Testis (tissue), 2 donors: Measurements from ENCODE around the gene LIMK2.

Experiments used
- CTCF ChIP-seq, 3 experiments: fragments of 450-650 bp in 2 of 3; fragments of 200-600 bp in 1 of 3; sonication (generic) in 1 of 3; IDR thresholded peaks; one replicate each; pipeline ENCODE4 v1.5.1; 2016 to 2019; ENCODE audit warnings: antibody characterized with exemption in 3 of 3, mild to moderate bottlenecking in 2 of 3, moderate library complexity in 1 of 3
- POLR2A ChIP-seq: fragments of 450-650 bp; IDR thresholded peaks from one replicate; pipeline ENCODE4 v1.6.1; 2017; ENCODE audit warnings: antibody characterized with exemption, mild to moderate bottlenecking, moderate library complexity

GRCh38 chr22:31305194-31305593, 93.1 kb downstream of the LIMK2 start:
- TF ChIP-seq CTCF (IDR thresholded peaks at IDR 0.05), result no peak
- no peak for TF ChIP-seq POLR2A
